H1 (cell line): ENCODE measurements around the gene TRPT1.

ENCODE experiments used
- CEBPB ChIP-seq: IDR thresholded peaks from 2 replicates; pipeline ENCODE4 v1.6.1; 2012; ENCODE audit warnings: low read depth, low read length
- CHD1 ChIP-seq: IDR thresholded peaks from 2 replicates; pipeline ENCODE4 v1.6.1; 2012; ENCODE audit warnings: low read depth, low read length, improper control_type of control experiment
- CTCF ChIP-seq, 3 experiments: IDR thresholded peaks; 1 replicate in 2 of 3; 2 replicates in 1 of 3; pipeline versions ENCODE4 v1.5.1 to v1.6.1; 2011; ENCODE audit warnings: low read length in 3 of 3, mild to moderate bottlenecking in 3 of 3, inconsistent platforms in 2 of 3, low read depth in 1 of 3, moderate library complexity in 1 of 3; ENCODE audit not compliant: insufficient read depth in 1 of 3; ENCODE audit errors: control extremely low read depth in 1 of 3
- EP300 ChIP-seq, 2 experiments: IDR thresholded peaks; 1 replicate in 1 of 2; 2 replicates in 1 of 2; pipeline ENCODE4 v1.6.1; 2011 to 2012; ENCODE audit warnings: low read depth in 2 of 2, low read length in 2 of 2, mild to moderate bottlenecking in 2 of 2, borderline replicate concordance in 1 of 2, inconsistent platforms in 1 of 2, moderate library complexity in 1 of 2
- EZH2 ChIP-seq: fragments of 200-600 bp; sonication (generic); IDR thresholded peaks from 2 replicates; pipeline ENCODE4 v1.7.1; 2012; ENCODE audit warnings: low read depth, mild to moderate bottlenecking, moderate library complexity, low read length, inconsistent platforms; ENCODE audit not compliant: severe bottlenecking
- POLR2A ChIP-seq, 2 experiments: IDR thresholded peaks; 1 replicate in 1 of 2; 2 replicates in 1 of 2; pipeline ENCODE4 v1.6.1; 2011; ENCODE audit warnings: low read depth in 2 of 2, low read length in 2 of 2, mild to moderate bottlenecking in 2 of 2; ENCODE audit errors: control extremely low read depth in 1 of 2
- TCF12 ChIP-seq: IDR thresholded peaks from 2 replicates; pipeline ENCODE4 v1.6.1; 2011; ENCODE audit warnings: low read depth, mild to moderate bottlenecking, low read length
- YY1 ChIP-seq: IDR thresholded peaks from 2 replicates; pipeline ENCODE4 v1.6.1; 2011; ENCODE audit warnings: low read depth, mild to moderate bottlenecking, low read length

GRCh38 chr11:64244107-64244506 is 18.1 kb upstream of the TRPT1 start:
- TF ChIP-seq POLR2A (IDR thresholded peaks at IDR 0.05; ENCODE audit: control extremely low read depth in 1 of 2, low read depth in 2 of 2, low read length in 2 of 2) (no peak), YY1 (no peak), TCF12 (no peak), EZH2 (no peak), CTCF (IDR thresholded peaks at IDR 0.05; ENCODE audit: control extremely low read depth in 1 of 3, insufficient read depth in 1 of 3, low read depth in 1 of 3, low read length in 3 of 3) (no peak), EP300 (IDR thresholded peaks at IDR 0.05; ENCODE audit: borderline replicate concordance in 1 of 2, low read depth in 2 of 2, low read length in 2 of 2) (no peak), CEBPB (no peak), CHD1 (no peak)
